Retina (tissue), 1 donor: ENCODE data around the gene PRKACA.
A peak's percentile ranks its signal among the peaks of the same experiment; 100 is the strongest.

Source experiments
- DNase-seq: peaks from one replicate; pipeline ENCODE4 v3.0.0-alpha.2; 2016

PRKACA gene

GRCh38 chr19:14091813-14092462 is 25.6 kb downstream of the PRKACA start:
- DNase-seq, result no peak

GRCh38 chr19:14091081-14091812 is 26.3 kb downstream of the PRKACA start:
- peak; percentile 81 for DNase-seq

GRCh38 chr19:14090509-14091080 is 27.0 kb downstream of the PRKACA start, which contains the start of gene SAMD1:
TSS of gene SAMD1 (minus strand) at chr19:14090751.
- peak; percentile 66 for DNase-seq

GRCh38 chr19:14089662-14090508 is 27.7 kb downstream of the PRKACA start:
- DNase-seq, result peak; percentile 56

- no peak for DNase-seq
Measured at GRCh38 chr19:14089412-14089661, 28.2 kb downstream of the PRKACA start.

GRCh38 chr19:14088634-14089411 is 28.7 kb downstream of the PRKACA start:
- DNase-seq, result no peak

- DNase-seq, result no peak
Measured at GRCh38 chr19:14086098-14086497, 31.5 kb downstream of the PRKACA start.

GRCh38 chr19:14085309-14085995 is 32.1 kb downstream of the PRKACA start, which contains the start of gene C19orf67:
TSS of gene C19orf67 (minus strand) at chr19:14085783. CDS start at chr19:14085627, 156 bp downstream.
- DNase-seq, result no peak

- DNase-seq, result no peak
Measured at GRCh38 chr19:14082675-14082960, 34.9 kb downstream of the PRKACA start.

GRCh38 chr19:14081797-14082674 is 35.5 kb downstream of the PRKACA start:
- no peak for DNase-seq

GRCh38 chr19:14080887-14081796 is 36.4 kb downstream of the PRKACA start:
- DNase-seq, result peak; percentile 98

GRCh38 chr19:14078411-14078810 is 39.2 kb downstream of the PRKACA start:
- no peak for DNase-seq

GRCh38 chr19:14073925-14074838 is 43.4 kb downstream of the PRKACA start:
- DNase-seq, result peak; percentile 66

GRCh38 chr19:14073261-14073924 is 44.2 kb downstream of the PRKACA start:
- DNase-seq, result peak; percentile 81

- DNase-seq, result peak; percentile 77
Measured at GRCh38 chr19:14072535-14073260, 44.9 kb downstream of the PRKACA start, which contains the start of gene MISP3. TSS of gene MISP3 (plus strand) at chr19:14072786. CDS start at chr19:14073310, 524 bp downstream.

GRCh38 chr19:14070268-14071050 is 47.1 kb downstream of the PRKACA start:
- DNase-seq, result no peak
